Keratinocyte (primary cell): Measurements from ENCODE around the gene AMBRA1. TPM values are rescaled to one million over a fixed set of nuclear protein-coding genes. Genes with fewer than 3 reads are reported as not detected.

Source experiments
- DNase-seq: peaks from one replicate; pipeline ENCODE4 v3.0.0-alpha.2; 2011; ENCODE audit warnings: low read depth, missing footprints, low spot score
- FAIRE-seq: peaks from 2 replicates; lab custom pipeline; 2011; peaks lifted over from hg19 to GRCh38; lab: Jason Lieb, UNC
- H2AFZ ChIP-seq: 2 replicates; pipeline ENCODE4 v1.6.0; 2012; ENCODE audit warnings: low read length, control low read depth, inconsistent platforms; ENCODE audit not compliant: control insufficient read depth
- H3K27ac ChIP-seq: 2 replicates; pipeline ENCODE4 v1.5.1; 2011; ENCODE audit warnings: low read length; ENCODE audit not compliant: control insufficient read depth, insufficient read depth
- H3K27me3 ChIP-seq: 3 replicates; pipeline ENCODE4 v1.6.0; 2011; ENCODE audit warnings: low read length; ENCODE audit not compliant: control insufficient read depth, insufficient read depth; ENCODE audit errors: extremely low read depth
- H3K36me3 ChIP-seq, 2 experiments: 2 replicates in 1 of 2; 3 replicates in 1 of 2; pipeline ENCODE4 v1.5.1; 2011; ENCODE audit warnings: low read length in 2 of 2, mild to moderate bottlenecking in 1 of 2; ENCODE audit not compliant: control insufficient read depth in 2 of 2, insufficient read depth in 2 of 2; ENCODE audit errors: extremely low read depth in 1 of 2
- H3K4me1 ChIP-seq: 3 replicates; pipeline ENCODE4 v1.5.1; 2011; ENCODE audit warnings: low read length; ENCODE audit not compliant: control insufficient read depth, insufficient read depth; ENCODE audit errors: extremely low read depth
- H3K4me2 ChIP-seq: 3 replicates; pipeline ENCODE4 v1.6.0; 2011; ENCODE audit warnings: low read depth, low read length; ENCODE audit not compliant: control insufficient read depth, insufficient read depth; ENCODE audit errors: extremely low read depth
- H3K4me3 ChIP-seq, 3 experiments: fragments of 200-600 bp in 1 of 3; sonication (generic) in 1 of 3; 2 replicates in 2 of 3; 3 replicates in 1 of 3; pipeline ENCODE4 v1.5.1; 2011 to 2016; ENCODE audit warnings: low read length in 3 of 3, mild to moderate bottlenecking in 3 of 3, control low read depth in 2 of 3, inconsistent platforms in 1 of 3, low read depth in 1 of 3, mixed read lengths in 1 of 3, mixed run types in 1 of 3, moderate library complexity in 1 of 3; ENCODE audit not compliant: control insufficient read depth in 2 of 3, insufficient read depth in 2 of 3; ENCODE audit errors: extremely low read depth in 1 of 3
- H3K79me2 ChIP-seq: 2 replicates; pipeline ENCODE4 v1.6.0; 2012; ENCODE audit warnings: low read length; ENCODE audit not compliant: control insufficient read depth, insufficient read depth
- H3K9ac ChIP-seq: 3 replicates; pipeline ENCODE4 v1.6.0; 2011; ENCODE audit warnings: low read length; ENCODE audit not compliant: control insufficient read depth, insufficient read depth; ENCODE audit errors: extremely low read depth
- H3K9me1 ChIP-seq: 3 replicates; pipeline ENCODE4 v1.6.0; 2011; ENCODE audit warnings: low read length; ENCODE audit not compliant: control insufficient read depth, insufficient read depth; ENCODE audit errors: extremely low read depth
- H3K9me3 ChIP-seq: 2 replicates; pipeline ENCODE4 v1.5.1; 2012; ENCODE audit warnings: low read depth, low read length; ENCODE audit not compliant: control insufficient read depth
- H4K20me1 ChIP-seq: 3 replicates; pipeline ENCODE4 v1.6.0; 2011; ENCODE audit warnings: low read length; ENCODE audit not compliant: control insufficient read depth, insufficient read depth; ENCODE audit errors: extremely low read depth
- CTCF ChIP-seq, 3 experiments: IDR thresholded peaks in 1 of 3; conservative IDR thresholded peaks in 1 of 3; optimal IDR thresholded peaks in 1 of 3; 2 replicates in 2 of 3; 3 replicates in 1 of 3; pipeline versions ENCODE3 to v1.5.1; 2011; ENCODE audit warnings: low read length in 3 of 3, mild to moderate bottlenecking in 3 of 3, moderate library complexity in 2 of 3, control low read depth in 1 of 3, inconsistent platforms in 1 of 3; ENCODE audit not compliant: insufficient read depth in 2 of 3; ENCODE audit errors: extremely low read depth in 1 of 3
- EZH2 ChIP-seq: IDR thresholded peaks from one replicate; pipeline ENCODE4 v1.6.1; 2012; ENCODE audit warnings: inconsistent platforms, mild to moderate bottlenecking, low read length, moderate library complexity
- dilution Hi-C: fragments of 300-500 bp; cut with MboI; formaldehyde crosslinking; loops from one replicate; pipeline ENCODE4 v1.7.0; 2020; ENCODE audit warnings: low sequenced_read_pairs; ENCODE audit not compliant: extremely low pct_ligation_motif_present
- polyA plus RNA-seq, 5 experiments: library from polyadenylated mRNA; depleted of rRNA in 3 of 5; stranded (reverse) in 3 of 5; stranded (forward) in 1 of 5; unstranded in 1 of 5; fragments of >200 nt; gene quantifications; 1 replicate in 1 of 5; 2 replicates in 3 of 5; 3 replicates in 1 of 5; pipeline versions ENCODE4 v1.2.1 to v1.2.3, GENCODE V29; 2011 to 2012; ENCODE audit warnings: missing spikeins in 2 of 5, low read depth in 1 of 5, low replicate concordance in 1 of 5

Gene AMBRA1
- polyA plus RNA-seq, 1 donor (not counting 4 experiments of a cell fraction or from before 2014, with no cell fraction given): 10.5 TPM

- dilution Hi-C loops: no loop called here
- Histone ChIP-seq H3K4me2 (peak overlapping the region; percentile 82), H3K9ac (no peak overlapping the region), H3K9me3 (no peaks in the 10 kb centered on the region), H3K4me3 (peak overlapping the region in 1 of 3 experiments; percentile 26), H4K20me1 (no peaks in the 10 kb centered on the region), H3K9me1 (no peaks in the 10 kb centered on the region), H3K79me2 (no peaks in the 10 kb centered on the region), H3K27ac (no peak overlapping the region), H3K4me1 (peaks cover 11% of the 10 kb centered on the region), H2AFZ (no peak overlapping the region), H3K27me3 (peaks cover 20% of the 10 kb centered on the region), H3K36me3 (peaks cover 0 to 5% of the 10 kb centered on the region in 2 experiments)
- no peak for FAIRE-seq
- TF ChIP-seq CTCF (optimal IDR thresholded peaks at IDR 0.05 in 1 of 3, IDR thresholded peaks at IDR 0.05 in 1 of 3, conservative IDR thresholded peaks at IDR 0.05 in 1 of 3; ENCODE audit: extremely low read depth in 1 of 3, insufficient read depth in 2 of 3, low read length in 3 of 3): peak; percentile 56 to 72 (median 59)
- no peak for TF ChIP-seq EZH2
- DNase-seq: no peak
These were observed 211.0 kb downstream of the AMBRA1 start for GRCh38 chr11:46382646-46383403.

DNA sequence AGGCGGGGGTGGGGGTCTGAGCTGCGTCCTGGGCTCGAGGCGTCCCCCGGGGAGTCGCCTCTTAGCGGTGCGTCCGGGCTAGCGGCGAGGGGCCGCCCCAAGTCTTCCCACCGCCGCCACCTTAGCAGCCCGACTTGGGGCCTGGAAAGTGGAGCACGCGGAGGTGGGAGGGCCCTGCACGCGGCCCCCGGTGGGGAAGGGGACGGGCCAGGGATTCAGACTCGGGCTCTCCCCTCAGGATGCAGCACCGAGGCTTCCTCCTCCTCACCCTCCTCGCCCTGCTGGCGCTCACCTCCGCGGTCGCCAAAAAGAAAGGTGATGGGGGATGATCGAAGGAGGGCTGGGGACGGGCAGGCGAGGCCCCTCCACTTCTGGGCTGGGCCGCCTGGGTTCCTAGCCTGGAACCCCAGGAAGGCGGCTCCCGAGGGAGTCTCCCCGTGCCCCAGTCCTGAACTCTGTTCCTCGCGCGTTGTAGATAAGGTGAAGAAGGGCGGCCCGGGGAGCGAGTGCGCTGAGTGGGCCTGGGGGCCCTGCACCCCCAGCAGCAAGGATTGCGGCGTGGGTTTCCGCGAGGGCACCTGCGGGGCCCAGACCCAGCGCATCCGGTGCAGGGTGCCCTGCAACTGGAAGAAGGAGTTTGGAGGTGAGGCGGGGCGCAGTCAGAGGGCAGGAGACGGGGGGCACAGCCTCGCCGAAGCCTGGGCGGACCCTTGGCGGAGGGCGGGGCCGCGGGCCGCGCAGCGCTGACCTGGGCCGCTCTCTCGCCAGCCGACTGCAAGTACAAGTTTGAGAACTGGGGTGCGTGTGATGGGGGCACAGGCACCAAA, 211.8 kb downstream of the AMBRA1 start:
- peaks cover 13% of the 10 kb centered on the region for H3K27me3 ChIP-seq
- no peaks in the 10 kb centered on the region for H3K9me3 ChIP-seq
- no peak overlapping the region for H2AFZ ChIP-seq
- no peak overlapping the region for H3K27ac ChIP-seq
- H3K4me1 ChIP-seq: peaks cover 11% of the 10 kb centered on the region
- H4K20me1 ChIP-seq: no peaks in the 10 kb centered on the region
- no peaks in the 10 kb centered on the region for H3K79me2 ChIP-seq
- TF ChIP-seq CTCF (optimal IDR thresholded peaks at IDR 0.05 in 1 of 3, IDR thresholded peaks at IDR 0.05 in 1 of 3, conservative IDR thresholded peaks at IDR 0.05 in 1 of 3; ENCODE audit: extremely low read depth in 1 of 3, insufficient read depth in 2 of 3, low read length in 3 of 3) (no peak), EZH2 (peak; percentile 86)
- H3K4me3 ChIP-seq: peak overlapping the region; percentile 2 to 48 (median 26)
- H3K9me1 ChIP-seq: no peaks in the 10 kb centered on the region
- peak overlapping the region; percentile 37 for H3K9ac ChIP-seq
- H3K4me2 ChIP-seq: peak overlapping the region; percentile 82
- FAIRE-seq (no peak), DNase-seq (no peak)
- peaks cover 0 to 5% of the 10 kb centered on the region in 2 experiments for H3K36me3 ChIP-seq
- dilution Hi-C loops: no loop called here
